H9 (cell line): ENCODE measurements around the gene LGALS7B. TPM values are rescaled to one million over a fixed set of nuclear protein-coding genes. Genes with fewer than 3 reads are reported as not detected.

Experiments used
- DNase-seq: peaks from one replicate; pipeline ENCODE4 v3.0.0-alpha.2; 2017
- H2AFZ ChIP-seq: one replicate; pipeline ENCODE4 v1.6.1; 2013; ENCODE audit warnings: mild to moderate bottlenecking, low read length, control low read depth, moderate library complexity
- H2AK5ac ChIP-seq: 2 replicates; pipeline ENCODE4 v1.6.1; 2013; ENCODE audit warnings: low read length, control low read depth, mixed read lengths; ENCODE audit not compliant: insufficient read length
- H2BK120ac ChIP-seq: one replicate; pipeline ENCODE4 v1.6.1; 2013; ENCODE audit warnings: low read depth, mild to moderate bottlenecking, low read length, control low read depth, inconsistent platforms; ENCODE audit not compliant: poor library complexity, severe bottlenecking
- H2BK12ac ChIP-seq: 2 replicates; pipeline ENCODE4 v1.6.1; 2013; ENCODE audit warnings: low read length, control low read depth, mixed read lengths, low read depth; ENCODE audit not compliant: insufficient read length
- H2BK15ac ChIP-seq: 2 replicates; pipeline ENCODE4 v1.6.1; 2013; ENCODE audit warnings: low read depth, low read length, control low read depth
- H2BK20ac ChIP-seq: one replicate; pipeline ENCODE4 v1.6.1; 2013; ENCODE audit warnings: low read depth, mild to moderate bottlenecking, low read length, control low read depth, inconsistent platforms; ENCODE audit not compliant: poor library complexity, severe bottlenecking
- H2BK5ac ChIP-seq: 2 replicates; pipeline ENCODE4 v1.6.1; 2013; ENCODE audit warnings: low read length, control low read depth, mixed read lengths; ENCODE audit not compliant: insufficient read length
- H3K14ac ChIP-seq: 2 replicates; pipeline ENCODE4 v1.6.1; 2013; ENCODE audit warnings: low read length, control low read depth; ENCODE audit not compliant: insufficient read depth
- H3K18ac ChIP-seq: 2 replicates; pipeline ENCODE4 v1.6.1; 2013; ENCODE audit warnings: low read depth, mild to moderate bottlenecking, mixed read lengths, low read length, control low read depth; ENCODE audit not compliant: insufficient read length
- H3K23ac ChIP-seq: 2 replicates; pipeline ENCODE4 v1.6.1; 2013; ENCODE audit warnings: low read length, control low read depth, mixed read lengths, low read depth; ENCODE audit not compliant: insufficient read length
- H3K23me2 ChIP-seq: 2 replicates; pipeline ENCODE4 v1.6.1; 2013; ENCODE audit warnings: low read depth, mild to moderate bottlenecking, mixed read lengths, low read length, control low read depth; ENCODE audit not compliant: insufficient read length, poor library complexity, severe bottlenecking
- H3K27ac ChIP-seq: 2 replicates; pipeline ENCODE4 v1.5.1; 2013; ENCODE audit warnings: low read length, control low read depth, mixed read lengths, low read depth; ENCODE audit not compliant: insufficient read length
- H3K27me3 ChIP-seq: 2 replicates; pipeline ENCODE4 v1.6.1; 2013; ENCODE audit warnings: low read length, control low read depth, inconsistent platforms; ENCODE audit not compliant: insufficient read depth
- H3K4ac ChIP-seq: 2 replicates; pipeline ENCODE4 v1.6.1; 2013; ENCODE audit warnings: low read depth, mild to moderate bottlenecking, control low read depth, inconsistent platforms, low read length, moderate library complexity
- H3K4me1 ChIP-seq: 2 replicates; pipeline ENCODE4 v1.6.1; 2013; ENCODE audit warnings: low read length, control low read depth, inconsistent platforms; ENCODE audit not compliant: insufficient read depth
- H3K4me2 ChIP-seq: 2 replicates; pipeline ENCODE4 v1.6.1; 2013; ENCODE audit warnings: low read length, control low read depth, mixed read lengths; ENCODE audit not compliant: insufficient read length, insufficient read depth
- H3K56ac ChIP-seq: 2 replicates; pipeline ENCODE4 v1.6.1; 2013; ENCODE audit warnings: low read depth, mild to moderate bottlenecking, mixed read lengths, low read length, control low read depth; ENCODE audit not compliant: insufficient read length
- H3K79me1 ChIP-seq: 2 replicates; pipeline ENCODE4 v1.6.1; 2013; ENCODE audit warnings: low read depth, mild to moderate bottlenecking, moderate library complexity, low read length, control low read depth, inconsistent platforms; ENCODE audit not compliant: insufficient read depth, poor library complexity, severe bottlenecking
- H3K79me2 ChIP-seq: 2 replicates; pipeline ENCODE4 v1.6.1; 2013; ENCODE audit warnings: low read length, control low read depth, inconsistent platforms; ENCODE audit not compliant: insufficient read depth
- H3K9ac ChIP-seq: 2 replicates; pipeline ENCODE4 v1.6.1; 2013; ENCODE audit warnings: low read length, control low read depth, mixed read lengths; ENCODE audit not compliant: insufficient read length; ENCODE audit errors: extremely low read depth
- H3K9me3 ChIP-seq: one replicate; pipeline ENCODE4 v1.6.1; 2013; ENCODE audit warnings: low read depth, low read length, inconsistent platforms; ENCODE audit not compliant: control insufficient read depth
- H3T11ph ChIP-seq: one replicate; pipeline ENCODE4 v1.6.1; 2013; ENCODE audit warnings: mild to moderate bottlenecking, low read length, control low read depth, inconsistent platforms
- H4K20me1 ChIP-seq: one replicate; pipeline ENCODE4 v1.6.1; 2013; ENCODE audit not compliant: control insufficient read depth, insufficient read length, insufficient read depth
- H4K5ac ChIP-seq: 2 replicates; pipeline ENCODE4 v1.6.1; 2013; ENCODE audit warnings: low read depth, mild to moderate bottlenecking, mixed read lengths, low read length, control low read depth; ENCODE audit not compliant: insufficient read length
- H4K8ac ChIP-seq: replicated peaks from 2 replicates; pipeline ENCODE4 v1.6.1; 2013; ENCODE audit warnings: low read length, control low read depth, mixed read lengths, low read depth; ENCODE audit not compliant: insufficient read length
- H4K91ac ChIP-seq: 2 replicates; pipeline ENCODE4 v1.6.1; 2013; ENCODE audit warnings: low read depth, mild to moderate bottlenecking, moderate library complexity, mixed read lengths, low read length, control low read depth; ENCODE audit not compliant: insufficient read length
- H3K27ac Mint-ChIP-seq, 3 experiments: 2 replicates in 2 of 3; 3 replicates in 1 of 3; pipeline ENCODE4 v1.8.0; 2020 to 2021; ENCODE audit warnings: mixed read lengths in 3 of 3, mild to moderate bottlenecking in 1 of 3, moderate library complexity in 1 of 3
- H3K27me3 Mint-ChIP-seq: 2 replicates; pipeline ENCODE4 v1.8.0; 2021; ENCODE audit warnings: low read depth, mild to moderate bottlenecking, moderate library complexity, mixed read lengths
- H3K36me3 Mint-ChIP-seq, 3 experiments: 2 replicates in 2 of 3; 3 replicates in 1 of 3; pipeline ENCODE4 v1.8.0; 2020 to 2021; ENCODE audit warnings: low read depth in 3 of 3, mixed read lengths in 3 of 3; ENCODE audit not compliant: insufficient read depth in 1 of 3
- H3K4me1 Mint-ChIP-seq, 2 experiments: 2 replicates each; pipeline ENCODE4 v1.8.0; 2020; ENCODE audit warnings: mixed read lengths in 2 of 2
- H3K4me3 Mint-ChIP-seq, 2 experiments: 2 replicates in 1 of 2; 3 replicates in 1 of 2; pipeline ENCODE4 v1.8.0; 2020 to 2021; ENCODE audit warnings: mild to moderate bottlenecking in 2 of 2, mixed read lengths in 2 of 2, moderate library complexity in 1 of 2
- H3K9me3 Mint-ChIP-seq, 2 experiments: 2 replicates in 1 of 2; 3 replicates in 1 of 2; pipeline ENCODE4 v1.8.0; 2020; ENCODE audit warnings: mild to moderate bottlenecking in 2 of 2, mixed read lengths in 2 of 2, moderate library complexity in 1 of 2
- CTCF ChIP-seq: fragments of 200-600 bp; sonication (generic); conservative IDR thresholded peaks from 3 replicates; pipeline ENCODE4 v1.8.0; 2021; ENCODE audit warnings: antibody characterized with exemption, mild to moderate bottlenecking
- WGBS: extraction: QIAGEN DNeasy Blood & Tissue Kit; methylation state at CpG from one replicate; pipeline ENCODE4 v1.1.7; 2013; ENCODE audit warnings: missing lambda C conversion rate, low lambda C conversion rate, mixed read lengths; ENCODE audit not compliant: insufficient read length; ENCODE audit errors: extremely low coverage; 5-methylcytosine and 5-hydroxymethylcytosine counted together
- total RNA-seq: library from RNA; stranded (reverse); gene quantifications from 2 replicates; pipeline ENCODE4 v1.2.1, GENCODE V29; 2021

LGALS7B gene
- total RNA-seq, 1 experiment from 2014 or later = 0.90 TPM

- H3K27me3 Mint-ChIP-seq = peaks cover 3% of the 10 kb centered on the region
- no peak overlapping the region for H2BK20ac ChIP-seq
- H3T11ph ChIP-seq = no peak overlapping the region
- no peak overlapping the region for H2BK5ac ChIP-seq
- TF ChIP-seq CTCF = no peak
- H3K36me3 Mint-ChIP-seq = 0 out of 7 replicates have a peak, but pooled peaks cover 0 to 4% (median 0%) of the 10 kb centered on the region in 3 experiments
- H3K18ac ChIP-seq = no peak overlapping the region
- H3K23me2 ChIP-seq = no peaks in the 10 kb centered on the region
- no peak overlapping the region for H3K14ac ChIP-seq
- no peaks in the 10 kb centered on the region for H3K79me1 ChIP-seq
- H3K9me3 Mint-ChIP-seq = peaks cover 2 to 11% of the 10 kb centered on the region in 2 experiments; a peak in 3 of 5 replicates
- no peak overlapping the region for H2BK120ac ChIP-seq
- H4K8ac ChIP-seq = no peak overlapping the region
- no peak overlapping the region for H2BK12ac ChIP-seq
- H3K27ac Mint-ChIP-seq = no peak overlapping the region
- no peaks in the 10 kb centered on the region for H3K9me3 ChIP-seq
- H3K56ac ChIP-seq = no peak overlapping the region
- no peaks in the 10 kb centered on the region for H4K20me1 ChIP-seq
- DNase-seq = no peak
- H3K4me2 ChIP-seq = no peak overlapping the region
- H2AFZ ChIP-seq = no peak overlapping the region
- H3K4me3 Mint-ChIP-seq = no peak overlapping the region
- no peak overlapping the region for H3K4ac ChIP-seq
- H3K23ac ChIP-seq = no peak overlapping the region
- no peaks in the 10 kb centered on the region; the same call in 1 of the 2 replicates for H3K79me2 ChIP-seq
- H4K91ac ChIP-seq = no peak overlapping the region
- H2BK15ac ChIP-seq = no peak overlapping the region
- H3K27me3 ChIP-seq = no peaks in the 10 kb centered on the region
- no peak overlapping the region for H3K27ac ChIP-seq
- H3K9ac ChIP-seq = no peak overlapping the region
- H2AK5ac ChIP-seq = no peak overlapping the region
- no peak overlapping the region for H4K5ac ChIP-seq
- WGBS = no CpG with 5 or more reads among the region's 10 CpGs
- H3K4me1 Mint-ChIP-seq = peaks cover 4 to 5% of the 10 kb centered on the region in 2 experiments; a peak in 3 of 4 replicates
- no peaks in the 10 kb centered on the region for H3K4me1 ChIP-seq
Measured at GRCh38 chr19:38799104-38799503, 10.1 kb downstream of the LGALS7B start.
